Ovary (tissue), 9 donors: ENCODE data around the gene MAP1B. TPM values are rescaled to one million over a fixed set of nuclear protein-coding genes. Genes with fewer than 3 reads are reported as not detected.

Experiments used
- DNase-seq, 5 donors: peaks; one replicate each; pipeline ENCODE4 v3.0.0-alpha.2; 2019 to 2020
- H3K27ac ChIP-seq, 2 donors: fragments of 200-600 bp; one replicate each; pipeline versions ENCODE4 v1.5.1 to v1.8.0; 2019 to 2022
- H3K27me3 ChIP-seq: fragments of 200-600 bp; one replicate; pipeline ENCODE4 v1.8.0; 2022
- H3K36me3 ChIP-seq: fragments of 200-600 bp; sonication (generic); one replicate; pipeline ENCODE4 v1.5.1; 2019
- H3K4me1 ChIP-seq: one replicate; pipeline ENCODE4 v1.8.1; 2013; ENCODE audit warnings: mild to moderate bottlenecking, moderate library complexity; ENCODE audit not compliant: insufficient read depth
- H3K4me3 ChIP-seq: fragments of 200-600 bp; sonication (generic); one replicate; pipeline ENCODE4 v1.5.1; 2017
- H3K9me3 ChIP-seq, 2 donors: fragments of 200-600 bp in 1 of 2; sonication (generic) in 1 of 2; one replicate each; pipeline versions ENCODE4 v1.5.1 to v1.8.1; 2013 to 2019; ENCODE audit warnings: mild to moderate bottlenecking in 1 of 2, moderate library complexity in 1 of 2
- EP300 ChIP-seq: sonication (generic); formaldehyde crosslinking; IDR thresholded peaks from one replicate; pipeline ENCODE4 v1.6.1; 2017; ENCODE audit warnings: antibody characterized with exemption
- POLR2A ChIP-seq: fragments of 450-650 bp; IDR thresholded peaks from one replicate; pipeline ENCODE4 v1.6.1; 2017; ENCODE audit warnings: antibody characterized with exemption, mild to moderate bottlenecking, moderate library complexity
- WGBS, 3 donors: extraction: QIAGEN DNeasy Blood & Tissue Kit in 1 of 3; methylation state at CpG; one replicate each; pipeline versions ENCODE4 v1.1.5 to v1.1.7; 2013 to 2017; 5-methylcytosine and 5-hydroxymethylcytosine counted together
- intact Hi-C, 4 donors: fragments of 100-400 bp; cut with DNase I; formaldehyde crosslinking; loops; one replicate each; pipeline versions ENCODE4 v1.11.0 to v1.15.1; 2022 to 2023
- polyA plus RNA-seq, 2 donors: library from polyadenylated mRNA; stranded (reverse); fragments of 200-250 nt in 1 of 2; fragments of 350-450 nt in 1 of 2; fragmentation: Illumina TruSeq in 1 of 2; extraction: RNeasy Lipid Tissue Mini Kit (QIAGEN cat#74804) in 1 of 2; gene quantifications; one replicate each; pipeline ENCODE4 v1.2.3, GENCODE V29; 2013 to 2014
- total RNA-seq, 7 donors: library from RNA; depleted of rRNA in 2 of 7; stranded (reverse); fragments of >200 nt in 2 of 7; fragmentation: NEBNext Ultra II Directional in 3 of 7; extraction: Animal tissue kit (Norgen Biotek cat#: 25700) in 3 of 7; gene quantifications; one replicate each; pipeline versions ENCODE4 v1.1.0 to v1.2.4, GENCODE V29; 2016 to 2023
- TF ChIP-seq, protein P1 (sequence below), 3 donors: fragments of 450-650 bp in 2 of 3; fragments of 200-600 bp in 1 of 3; IDR thresholded peaks; one replicate each; pipeline versions ENCODE4 v1.5.1 to v1.8.0; 2016 to 2022; ENCODE audit warnings: antibody characterized with exemption in 3 of 3, mild to moderate bottlenecking in 1 of 3
- donor health status: DM: no; HTN: no; CAD: no; lungs with moderate emphysema.
- donor health status: DM: no; HTN: no; CAD: no.
- donor health status: Bipolar disorder and iron deficiency.
- donor health status: DM: yes; HTN: yes; CAD: no.
- donor health status: DM: no; HTN: no; CAD: no.
- donor health status: DM: yes; HTN: yes; CAD: no.

Gene MAP1B
- total and polyA plus RNA-seq, 9 donors, result 4.4 to 126 (median 47.7) TPM

GRCh38 chr5:72210888-72211678 lies 103.8 kb downstream of the MAP1B start:
- intact Hi-C loops, result loop anchor here in 1 of 4 donors (10.0 kb wide), 1 partner anchor 66 kb away; no protein-coding TSS in a partner anchor
- WGBS, 3 donors, result 53 to 55% (median 54%) methylated on average over 6 of the region's 6 CpGs
- Histone ChIP-seq H3K4me1 (peaks cover 6% of the 10 kb centered on the region), H3K27ac (no peak overlapping the region), H3K36me3 (no peaks in the 10 kb centered on the region), H3K4me3 (no peak overlapping the region), H3K9me3 (no peaks in the 10 kb centered on the region), H3K27me3 (no peaks in the 10 kb centered on the region)
- no peak for TF ChIP-seq EP300
- TF ChIP-seq, protein P1, sequence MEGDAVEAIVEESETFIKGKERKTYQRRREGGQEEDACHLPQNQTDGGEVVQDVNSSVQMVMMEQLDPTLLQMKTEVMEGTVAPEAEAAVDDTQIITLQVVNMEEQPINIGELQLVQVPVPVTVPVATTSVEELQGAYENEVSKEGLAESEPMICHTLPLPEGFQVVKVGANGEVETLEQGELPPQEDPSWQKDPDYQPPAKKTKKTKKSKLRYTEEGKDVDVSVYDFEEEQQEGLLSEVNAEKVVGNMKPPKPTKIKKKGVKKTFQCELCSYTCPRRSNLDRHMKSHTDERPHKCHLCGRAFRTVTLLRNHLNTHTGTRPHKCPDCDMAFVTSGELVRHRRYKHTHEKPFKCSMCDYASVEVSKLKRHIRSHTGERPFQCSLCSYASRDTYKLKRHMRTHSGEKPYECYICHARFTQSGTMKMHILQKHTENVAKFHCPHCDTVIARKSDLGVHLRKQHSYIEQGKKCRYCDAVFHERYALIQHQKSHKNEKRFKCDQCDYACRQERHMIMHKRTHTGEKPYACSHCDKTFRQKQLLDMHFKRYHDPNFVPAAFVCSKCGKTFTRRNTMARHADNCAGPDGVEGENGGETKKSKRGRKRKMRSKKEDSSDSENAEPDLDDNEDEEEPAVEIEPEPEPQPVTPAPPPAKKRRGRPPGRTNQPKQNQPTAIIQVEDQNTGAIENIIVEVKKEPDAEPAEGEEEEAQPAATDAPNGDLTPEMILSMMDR (IDR thresholded peaks at IDR 0.05), result no peak
- no peak for TF ChIP-seq POLR2A
- peak; percentile 40 to 69 (median 55) for DNase-seq

- DNase-seq, result no peak
- H3K27me3 ChIP-seq, result no peaks in the 10 kb centered on the region
- 88 to 97% (median 95%) methylated on average over 2 of the region's 2 CpGs for WGBS, 3 donors
- no peak overlapping the region for H3K4me3 ChIP-seq
- H3K4me1 ChIP-seq, result peaks cover 6% of the 10 kb centered on the region
- no peaks in the 10 kb centered on the region for H3K9me3 ChIP-seq
- H3K36me3 ChIP-seq, result no peaks in the 10 kb centered on the region
- intact Hi-C loops, result loop anchor here in 1 of 4 donors (10.0 kb wide), 1 partner anchor 67 kb away; no protein-coding TSS in a partner anchor
- TF ChIP-seq, protein P1 (IDR thresholded peaks at IDR 0.05), result no peak
- TF ChIP-seq EP300 (no peak), POLR2A (no peak)
- no peak overlapping the region for H3K27ac ChIP-seq
Observed at GRCh38 chr5:72212171-72212570, 104.9 kb downstream of the MAP1B start.

DNA sequence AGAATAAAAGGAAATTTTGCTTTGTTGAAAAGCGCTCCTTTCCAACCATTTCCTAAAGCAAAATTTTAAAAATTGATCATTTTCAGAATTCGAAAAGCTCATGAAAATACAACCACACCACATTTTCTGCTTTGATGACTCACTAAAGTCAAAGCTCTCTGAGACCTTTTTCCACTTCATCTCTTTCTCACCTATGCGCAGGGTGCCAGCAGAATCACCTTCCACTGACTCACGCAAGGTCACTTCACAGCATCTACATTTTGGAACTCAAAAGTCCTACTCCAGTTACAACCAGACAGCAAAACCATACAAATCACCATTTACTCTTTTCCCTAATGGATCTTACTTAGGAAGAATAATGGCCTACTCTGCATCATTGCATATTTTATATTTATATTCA lies 106.2 kb downstream of the MAP1B start:
- peaks cover 6% of the 10 kb centered on the region for H3K4me1 ChIP-seq
- TF ChIP-seq, protein P1 (IDR thresholded peaks at IDR 0.05), result no peak
- no peak for TF ChIP-seq EP300
- no peak for TF ChIP-seq POLR2A
- H3K36me3 ChIP-seq, result no peaks in the 10 kb centered on the region
- H3K27me3 ChIP-seq, result no peaks in the 10 kb centered on the region
- H3K9me3 ChIP-seq, result no peaks in the 10 kb centered on the region
- intact Hi-C loops, result loop anchor here in 1 of 4 donors (10.0 kb wide), 1 partner anchor 69 kb away; no protein-coding TSS in a partner anchor
- H3K27ac ChIP-seq, result no peak overlapping the region
- no peak for DNase-seq
- H3K4me3 ChIP-seq, result no peak overlapping the region
- 95 to 98% (median 98%) methylated on average over 4 of the region's 4 CpGs for WGBS, 3 donors

- no peak overlapping the region for H3K4me3 ChIP-seq
- intact Hi-C loops, result loop anchor here in 1 of 4 donors (10.0 kb wide), 1 partner anchor 69 kb away; no protein-coding TSS in a partner anchor
- no peak for DNase-seq
- TF ChIP-seq, protein P1 (IDR thresholded peaks at IDR 0.05), result no peak
- no peak for TF ChIP-seq POLR2A
- TF ChIP-seq EP300, result no peak
- 79 to 91% (median 85%) methylated on average over 4 of the region's 4 CpGs for WGBS, 3 donors
- H3K9me3 ChIP-seq, result no peaks in the 10 kb centered on the region
- H3K27me3 ChIP-seq, result no peaks in the 10 kb centered on the region
- no peak overlapping the region for H3K27ac ChIP-seq
- H3K4me1 ChIP-seq, result peaks cover 6% of the 10 kb centered on the region
- no peaks in the 10 kb centered on the region for H3K36me3 ChIP-seq
Observed at GRCh38 chr5:72214168-72214567, 106.9 kb downstream of the MAP1B start.
